HG03575 (cell line): ENCODE measurements around the gene DNAJC7.

ENCODE experiments used
- ATAC-seq: cut with Tn5 transposase; IDR thresholded peaks from one replicate; pipeline ENCODE4 v1.9.1; 2021; ENCODE audit not compliant: unreplicated experiment, insufficient number of reproducible peaks, low FRiP score; ENCODE audit errors: extremely low read depth

The DNAJC7 gene, protein sequence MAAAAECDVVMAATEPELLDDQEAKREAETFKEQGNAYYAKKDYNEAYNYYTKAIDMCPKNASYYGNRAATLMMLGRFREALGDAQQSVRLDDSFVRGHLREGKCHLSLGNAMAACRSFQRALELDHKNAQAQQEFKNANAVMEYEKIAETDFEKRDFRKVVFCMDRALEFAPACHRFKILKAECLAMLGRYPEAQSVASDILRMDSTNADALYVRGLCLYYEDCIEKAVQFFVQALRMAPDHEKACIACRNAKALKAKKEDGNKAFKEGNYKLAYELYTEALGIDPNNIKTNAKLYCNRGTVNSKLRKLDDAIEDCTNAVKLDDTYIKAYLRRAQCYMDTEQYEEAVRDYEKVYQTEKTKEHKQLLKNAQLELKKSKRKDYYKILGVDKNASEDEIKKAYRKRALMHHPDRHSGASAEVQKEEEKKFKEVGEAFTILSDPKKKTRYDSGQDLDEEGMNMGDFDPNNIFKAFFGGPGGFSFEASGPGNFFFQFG

DNA sequence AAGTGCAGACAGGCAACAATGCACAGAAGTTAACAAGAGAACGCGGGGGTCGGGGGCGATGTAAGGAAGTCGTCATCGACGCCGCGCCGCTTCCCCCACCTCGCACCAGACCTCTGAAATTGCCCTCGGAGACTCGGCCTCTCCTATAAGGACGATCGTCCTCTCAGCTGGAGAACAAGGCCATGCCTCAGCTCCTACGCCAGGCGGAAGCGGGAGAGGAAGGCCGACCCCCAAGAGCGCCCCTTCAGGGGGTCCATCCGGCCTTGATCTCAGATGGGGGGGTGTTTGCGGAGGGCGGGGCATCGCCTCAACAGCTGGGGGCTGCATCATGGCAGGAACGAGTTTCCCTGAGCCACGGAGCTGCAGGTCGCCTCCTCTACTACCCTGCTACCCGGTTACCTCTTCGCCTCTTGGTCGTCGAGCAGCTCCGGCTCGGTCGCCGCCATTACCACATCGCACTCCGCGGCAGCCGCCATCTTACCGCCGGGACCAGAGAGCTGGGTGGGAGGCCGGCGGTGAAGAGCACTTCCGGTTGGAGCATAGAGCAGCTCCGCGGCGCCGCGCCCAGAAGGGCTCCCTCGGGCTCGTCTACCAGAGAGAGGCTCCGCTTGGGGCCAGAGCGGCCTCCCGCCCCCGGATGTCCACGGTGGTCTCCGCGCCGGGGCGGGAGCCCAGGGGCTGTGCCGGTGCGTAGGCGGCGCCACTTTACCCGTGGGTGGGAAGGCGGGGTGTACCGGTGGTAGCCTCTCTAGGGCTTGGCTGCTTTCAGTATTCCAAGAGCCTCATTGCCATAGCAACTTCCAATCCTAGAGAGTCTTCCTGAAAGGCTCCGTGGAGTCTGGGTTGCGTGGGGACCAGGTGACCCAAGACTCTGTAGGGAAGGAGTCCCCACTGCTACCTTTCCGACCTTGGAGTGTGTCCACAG lies at the start of gene DNAJC7:
DNAJC7 (minus strand) TSS at position 499 of the 925 bp plus-strand sequence; CDS start at position 476, 23 bp downstream.
- no peak for ATAC-seq

DNA sequence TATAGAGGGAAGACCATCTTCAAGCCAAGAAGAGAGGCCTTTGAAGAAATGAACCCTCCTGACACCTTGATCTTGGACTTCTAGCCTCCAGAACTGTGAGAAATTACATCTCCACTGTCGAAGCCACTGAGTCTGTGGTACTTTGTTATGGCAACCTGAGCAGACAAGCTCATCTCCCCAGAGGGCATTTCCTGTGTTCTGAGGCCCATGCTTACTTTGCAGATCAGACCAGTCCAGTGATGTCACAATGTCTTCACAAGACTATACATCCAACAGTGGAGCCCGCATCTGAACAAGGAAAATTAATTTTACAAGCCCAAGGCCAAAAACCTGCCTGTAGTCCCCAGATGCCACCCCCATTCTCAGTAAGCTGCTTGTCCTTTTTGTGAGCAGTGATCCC lies 48.0 kb upstream of the DNAJC7 start:
- no peak for ATAC-seq

DNA sequence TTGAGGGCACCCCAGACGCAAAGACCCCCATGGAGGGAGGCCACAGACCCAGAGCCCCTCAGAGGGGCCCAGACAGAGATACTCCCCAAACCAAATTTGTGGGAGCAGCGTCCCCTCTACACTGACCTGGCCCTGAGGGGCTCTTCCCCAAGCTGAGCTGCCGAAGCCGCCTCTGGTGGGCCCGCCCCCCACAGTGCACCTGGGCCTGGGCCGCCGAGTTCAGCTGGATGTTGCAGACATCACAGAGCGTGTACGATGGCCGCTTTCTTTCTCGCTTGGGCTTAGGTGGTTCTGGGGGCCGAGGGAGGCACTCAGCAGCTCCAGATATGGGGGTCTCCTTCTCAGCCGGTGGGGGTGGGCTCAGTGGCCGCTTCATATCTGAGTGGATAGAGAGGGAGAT lies 45.4 kb upstream of the DNAJC7 start:
- no peak for ATAC-seq

DNA sequence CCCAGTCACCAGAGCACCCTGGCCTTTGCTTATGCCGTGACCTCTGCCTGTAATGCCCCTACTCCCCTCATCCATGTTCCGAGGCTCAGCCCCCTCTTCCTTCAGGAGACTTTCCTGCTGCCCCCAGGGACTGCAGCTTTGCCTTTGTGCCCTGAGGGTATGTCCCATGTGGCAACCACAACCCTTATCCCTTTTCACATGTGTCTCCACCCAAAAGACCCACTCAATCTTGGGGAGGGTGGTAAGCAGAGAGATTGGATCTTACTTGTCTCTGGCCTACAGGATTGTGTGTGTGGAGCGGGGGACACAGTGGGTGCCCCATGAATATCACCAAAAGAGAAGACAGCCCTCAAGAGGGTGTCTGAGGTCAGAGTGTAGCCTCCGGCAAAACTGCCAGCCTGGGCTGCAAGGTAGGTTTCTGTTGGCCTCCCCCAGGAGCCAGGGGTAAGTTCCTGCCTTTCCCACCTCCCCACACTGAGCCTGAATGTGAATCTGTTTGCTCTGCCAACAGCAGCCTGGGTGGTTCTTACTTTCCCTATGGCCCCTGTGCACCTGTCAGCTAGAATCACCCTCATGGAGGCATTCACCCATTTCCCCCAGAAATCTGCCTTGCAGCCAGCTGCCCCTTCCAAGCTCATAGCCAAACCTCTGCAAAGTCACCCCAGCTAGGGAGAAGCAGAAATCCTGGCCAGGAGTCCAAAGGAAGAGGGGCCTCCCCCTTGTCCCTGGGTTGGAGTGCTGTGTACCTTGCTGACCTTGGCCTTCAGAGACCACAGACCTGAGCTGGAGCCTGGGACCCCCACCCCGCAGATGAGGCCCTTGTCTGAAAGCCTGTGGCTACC lies 44.6 kb upstream of the DNAJC7 start:
- ATAC-seq: no peak

DNA sequence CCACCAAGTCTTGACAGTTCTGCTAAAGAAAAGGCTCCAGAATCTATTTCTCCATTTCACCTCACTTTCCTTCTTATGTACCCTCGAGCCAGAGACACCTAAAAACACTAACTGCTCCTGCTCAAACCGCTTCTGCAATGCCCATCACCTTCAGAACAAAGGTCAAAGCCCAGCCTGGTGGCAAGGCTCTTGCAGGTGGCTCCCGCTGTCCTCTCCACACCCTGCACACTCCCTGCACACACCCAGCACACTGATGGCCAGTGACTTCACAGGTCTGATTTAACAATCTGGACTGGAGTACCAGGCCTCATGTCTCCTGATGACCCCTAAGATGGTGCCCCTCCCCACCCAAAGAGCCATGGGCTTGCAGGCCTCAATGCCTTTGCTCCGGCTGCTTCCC lies 43.0 kb upstream of the DNAJC7 start:
- no peak for ATAC-seq

DNA sequence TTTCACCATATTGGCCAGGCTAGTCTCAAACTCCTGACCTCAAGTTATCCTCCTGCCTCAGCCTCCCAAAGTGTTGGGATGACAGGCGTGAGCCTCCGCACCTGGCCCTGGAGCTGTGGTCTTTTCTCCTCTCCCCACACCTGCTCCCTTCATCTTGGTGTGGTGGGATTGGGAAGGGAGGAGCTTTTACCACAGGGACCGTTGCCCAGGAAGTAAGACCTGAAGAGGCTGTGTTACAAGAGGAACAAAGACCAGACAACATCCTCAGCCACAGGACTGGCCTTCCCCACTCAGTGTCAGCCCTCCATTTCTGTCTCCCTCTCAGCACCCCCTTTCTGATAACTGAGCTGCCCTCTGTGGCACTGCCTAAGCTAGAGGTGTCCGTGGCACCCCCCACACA lies 42.6 kb upstream of the DNAJC7 start:
- ATAC-seq: no peak

DNA sequence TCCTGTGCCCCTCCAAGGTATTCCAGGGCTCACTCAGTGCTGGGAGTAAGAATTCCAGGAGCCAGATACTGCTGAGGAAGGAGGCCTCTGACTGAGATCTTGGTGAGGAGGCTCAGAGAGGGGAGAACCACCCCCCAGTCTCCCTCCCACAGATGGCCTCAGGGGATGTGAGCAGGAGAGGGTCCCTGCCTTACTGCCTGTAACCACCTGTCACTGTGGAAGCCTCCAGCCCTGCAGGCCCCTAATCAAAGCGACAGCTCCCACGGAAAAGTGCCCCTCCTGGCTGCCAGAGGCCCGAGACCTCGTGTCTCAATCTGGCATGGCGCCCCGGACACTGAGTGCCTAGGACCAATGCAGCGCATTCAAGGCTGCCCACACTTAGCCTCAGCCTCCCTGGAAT lies 40.8 kb upstream of the DNAJC7 start:
- ATAC-seq: no peak

DNA sequence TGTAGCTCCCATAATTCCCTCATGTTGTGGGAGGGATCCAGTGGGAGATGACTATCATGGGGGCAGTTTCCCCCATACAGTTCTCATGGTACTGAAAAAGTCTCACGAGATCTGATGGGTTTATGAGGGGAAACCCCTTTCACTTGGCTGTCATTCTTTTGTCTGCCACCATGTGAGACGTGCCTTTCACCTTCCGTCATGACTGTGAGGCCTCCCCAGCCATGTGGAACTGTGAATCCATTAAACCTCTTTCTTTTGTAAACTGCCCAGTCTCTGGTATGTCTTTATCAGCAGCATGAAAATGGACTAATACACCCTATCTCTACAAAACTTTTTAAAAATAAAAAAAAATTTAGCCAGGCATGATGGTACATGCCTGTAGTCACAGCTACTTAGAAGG lies 39.4 kb upstream of the DNAJC7 start:
- no peak for ATAC-seq

DNA sequence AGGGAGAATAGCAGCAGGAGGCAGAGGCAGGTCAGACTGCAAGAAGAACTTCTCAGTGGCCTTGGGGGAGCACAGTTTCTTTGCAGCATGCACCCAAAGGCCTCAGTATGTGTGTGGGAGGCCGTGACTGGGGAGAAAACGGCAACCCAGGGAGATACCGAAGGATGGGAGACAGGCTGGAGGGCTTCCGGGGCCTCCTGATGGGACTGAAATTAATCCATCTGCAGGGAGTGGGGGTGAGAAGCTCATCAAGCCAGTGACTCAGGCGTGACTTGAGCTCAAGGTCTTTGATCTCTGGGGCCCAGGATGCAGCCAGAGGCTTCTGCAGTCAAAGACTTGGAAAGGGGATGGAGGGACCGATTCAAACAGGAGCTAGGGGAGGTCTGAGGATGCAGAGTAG lies 38.3 kb upstream of the DNAJC7 start:
- no peak for ATAC-seq

DNA sequence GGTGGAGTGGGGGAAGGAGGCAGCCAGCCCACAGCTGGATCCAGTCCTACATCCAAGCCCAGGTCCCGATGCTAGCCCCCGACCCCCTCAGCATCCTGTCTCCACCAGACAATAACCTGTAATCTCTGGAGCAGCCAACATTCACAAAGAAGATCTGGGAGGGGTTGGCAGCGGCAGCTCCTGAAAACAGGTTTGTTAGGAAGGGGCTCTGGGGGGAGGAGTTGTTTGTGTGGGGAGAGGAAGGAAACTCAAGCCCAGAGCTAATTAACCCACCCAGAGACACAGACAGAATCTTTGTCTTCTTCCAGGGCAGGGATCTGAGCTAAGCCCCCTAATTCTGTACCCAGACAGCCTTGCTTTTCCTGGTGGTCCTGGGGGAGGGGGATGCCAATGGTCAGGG lies 37.8 kb upstream of the DNAJC7 start:
- ATAC-seq: no peak

DNA sequence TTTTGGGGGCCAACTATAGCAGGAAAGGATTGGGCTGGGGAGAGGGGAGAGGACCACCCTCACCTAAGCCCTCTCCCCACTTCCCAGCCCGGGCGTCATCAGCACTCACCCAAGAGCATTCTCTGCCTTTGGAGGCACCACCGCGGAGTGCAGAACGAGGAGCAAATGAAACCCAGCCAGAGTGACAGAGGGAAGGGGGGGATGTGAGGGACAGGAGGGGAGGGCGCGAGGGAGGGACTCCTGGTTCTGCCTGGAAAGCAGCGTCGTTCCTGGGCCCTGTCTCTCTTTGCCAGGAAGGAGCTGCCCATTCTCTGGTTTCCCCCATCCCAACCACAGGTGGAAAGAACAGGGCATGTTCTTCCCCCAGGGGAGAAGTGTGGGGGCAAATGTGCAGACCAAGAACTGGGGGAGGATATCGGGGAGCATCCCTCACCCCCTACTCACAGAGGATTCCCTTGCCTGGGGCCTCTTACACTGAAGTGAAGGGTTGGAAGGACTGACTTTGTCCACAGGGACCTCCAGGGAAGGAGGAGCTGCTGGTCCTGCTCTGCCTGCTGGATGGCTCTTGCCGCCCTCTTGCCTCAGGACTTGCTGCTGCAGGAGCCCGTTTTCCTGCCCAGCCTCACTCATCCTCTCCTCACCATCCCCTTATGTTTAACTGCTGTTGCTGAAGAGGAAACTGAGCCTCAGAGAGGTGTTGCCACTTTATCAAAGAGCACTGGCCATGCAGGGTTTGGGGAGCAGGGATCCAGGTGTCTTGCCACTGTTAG lies 36.7 kb upstream of the DNAJC7 start:
- ATAC-seq: no peak

DNA sequence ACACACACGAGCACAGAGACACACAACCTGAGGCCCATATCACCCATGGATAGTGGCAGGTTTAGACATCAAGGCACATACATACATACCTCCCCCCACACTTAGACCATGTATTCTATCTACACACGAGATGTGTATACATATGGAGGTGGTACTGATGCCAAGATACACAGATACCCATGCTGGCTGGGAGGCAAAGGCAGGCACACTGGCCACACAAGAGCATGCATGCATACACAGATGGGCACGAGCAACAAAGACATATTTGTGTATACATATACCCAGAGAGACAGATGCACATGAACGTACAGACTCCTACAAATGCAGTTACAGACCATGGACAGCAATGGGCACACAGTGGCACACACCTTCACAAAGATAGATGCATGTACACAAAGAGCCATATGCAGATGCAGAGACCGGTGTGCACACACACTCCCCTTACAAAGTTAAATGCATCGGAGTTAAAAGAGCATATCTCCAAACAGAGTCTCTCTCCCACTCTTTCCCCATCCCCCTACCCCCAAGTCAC lies 35.2 kb upstream of the DNAJC7 start:
- no peak for ATAC-seq

DNA sequence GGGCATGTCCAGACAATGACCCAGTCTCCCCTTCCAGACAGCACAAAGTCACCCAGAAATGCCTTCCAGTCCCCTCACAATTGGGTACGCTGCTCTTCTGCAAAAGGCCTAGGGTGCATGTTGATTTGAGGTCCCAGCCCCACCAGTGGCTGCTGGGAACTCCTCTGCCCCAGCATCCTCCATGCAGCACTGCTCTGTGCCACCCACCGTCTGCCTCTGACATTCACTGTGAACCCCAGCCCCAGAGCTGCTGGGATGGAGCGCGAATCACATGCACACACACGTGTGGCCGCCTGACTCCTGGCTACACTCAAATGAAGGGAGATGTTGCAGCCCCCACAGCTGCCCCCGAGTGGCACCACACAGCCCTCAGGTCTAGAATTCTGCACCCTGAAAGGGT lies 34.4 kb upstream of the DNAJC7 start:
- ATAC-seq: no peak

DNA sequence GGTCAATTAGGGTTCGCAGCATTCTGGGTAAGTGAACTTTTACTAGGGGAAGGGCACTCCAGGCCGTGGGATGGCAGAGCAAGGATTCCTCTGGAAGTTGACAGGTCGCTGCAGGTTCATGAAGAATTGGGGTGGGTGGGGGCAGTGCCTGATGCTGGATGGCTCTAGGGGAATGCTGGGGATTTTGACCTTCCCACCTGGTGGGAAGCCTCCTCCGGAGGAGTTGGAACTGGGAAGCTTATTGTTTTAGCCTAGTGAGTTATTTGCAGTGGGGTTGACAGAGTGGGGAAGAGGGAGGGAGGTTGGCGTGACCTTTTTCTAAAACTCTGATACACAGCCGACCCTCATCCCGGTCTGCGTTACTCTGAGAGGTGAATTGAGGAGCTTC lies 33.8 kb upstream of the DNAJC7 start:
- no peak for ATAC-seq

DNA sequence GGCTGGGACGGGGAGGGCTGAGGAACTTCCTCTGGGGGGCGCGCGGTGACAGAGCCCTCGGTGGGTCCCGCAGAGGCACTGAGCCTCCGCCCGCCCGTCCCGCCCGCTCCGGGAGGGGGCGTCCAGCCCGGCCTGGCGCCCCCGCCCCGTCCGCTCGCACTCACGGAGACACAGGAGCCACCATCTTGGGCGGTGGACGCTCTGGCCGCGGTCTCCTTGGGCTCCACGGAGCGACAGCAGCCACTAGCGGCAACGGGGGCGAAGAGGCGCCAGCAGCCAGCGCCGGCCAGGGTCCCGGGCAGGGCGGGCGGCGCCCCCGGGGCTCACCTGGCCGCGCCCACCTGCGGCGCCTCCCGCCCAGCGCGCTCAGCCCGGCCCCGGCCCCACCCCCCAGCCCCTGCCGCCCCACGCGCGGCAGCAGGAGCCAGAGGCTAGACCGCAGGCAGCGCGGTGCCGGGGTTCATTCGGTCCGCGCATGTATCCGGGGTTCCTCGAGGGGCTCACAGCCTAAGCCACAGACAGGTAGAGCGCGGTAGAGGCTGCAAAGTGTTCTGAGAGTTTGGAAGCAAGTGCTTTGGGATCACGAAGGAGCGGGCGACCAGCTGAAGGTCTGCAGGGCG lies 33.3 kb upstream of the DNAJC7 start, which contains the start of gene C17orf113:
C17orf113 (minus strand) TSS at position 209 of the 620 bp plus-strand sequence. CDS start 7,225 bp downstream, outside the sequence.
- ATAC-seq: no peak

DNA sequence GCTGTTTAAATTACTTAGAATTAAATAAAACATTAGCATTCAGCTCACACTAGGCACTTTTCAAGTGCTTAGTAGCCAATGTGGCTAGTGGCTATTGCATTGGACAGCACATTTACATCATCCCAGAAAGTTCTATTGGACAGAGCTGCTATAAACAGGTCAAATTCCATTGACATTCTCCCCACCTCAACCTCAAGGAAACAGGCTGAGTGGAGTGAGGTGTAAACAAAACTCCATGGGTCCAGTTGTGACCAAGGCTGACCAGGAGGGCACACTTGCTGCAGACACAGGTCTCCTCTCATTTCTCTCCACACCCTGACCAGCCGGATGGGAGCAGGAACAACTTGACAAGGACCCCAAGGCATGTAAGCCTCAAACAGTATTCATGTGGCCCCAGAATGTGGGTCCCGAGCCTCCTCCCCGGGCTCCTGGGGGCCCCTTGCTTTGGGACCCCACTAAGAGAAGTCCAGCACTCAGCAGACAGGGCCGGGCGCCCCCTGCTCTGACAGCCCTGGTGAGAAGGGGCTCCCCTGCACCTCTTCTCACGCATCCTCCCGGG lies 32.7 kb upstream of the DNAJC7 start:
- no peak for ATAC-seq

DNA sequence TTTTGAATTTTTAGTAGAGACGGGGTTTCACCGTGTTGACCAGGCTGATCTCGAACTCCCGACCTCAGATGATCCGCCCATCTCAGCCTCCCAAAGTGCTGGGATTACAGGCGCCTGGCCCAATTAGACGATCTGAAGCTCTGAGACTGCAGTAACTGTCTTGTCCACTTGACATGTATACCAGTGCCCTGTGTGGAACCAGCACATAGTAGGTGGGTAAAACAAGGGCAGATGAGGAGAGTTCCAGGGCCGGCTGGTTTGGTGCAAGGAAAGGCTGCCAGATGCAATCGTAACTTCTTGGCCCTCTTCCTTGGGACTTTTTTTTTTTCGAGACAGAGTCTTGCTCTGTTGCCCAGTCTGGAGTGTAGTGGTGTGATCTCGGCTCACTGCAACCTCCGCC lies 30.1 kb upstream of the DNAJC7 start:
- no peak for ATAC-seq
